ENCODE results near the gene ZNF775. TPM values are rescaled to one million over a fixed set of nuclear protein-coding genes. Genes with fewer than 3 reads are reported as not detected.

The ZNF775 gene
- polyA plus RNA-seq, 1 experiment: 2.2 TPM

DNA sequence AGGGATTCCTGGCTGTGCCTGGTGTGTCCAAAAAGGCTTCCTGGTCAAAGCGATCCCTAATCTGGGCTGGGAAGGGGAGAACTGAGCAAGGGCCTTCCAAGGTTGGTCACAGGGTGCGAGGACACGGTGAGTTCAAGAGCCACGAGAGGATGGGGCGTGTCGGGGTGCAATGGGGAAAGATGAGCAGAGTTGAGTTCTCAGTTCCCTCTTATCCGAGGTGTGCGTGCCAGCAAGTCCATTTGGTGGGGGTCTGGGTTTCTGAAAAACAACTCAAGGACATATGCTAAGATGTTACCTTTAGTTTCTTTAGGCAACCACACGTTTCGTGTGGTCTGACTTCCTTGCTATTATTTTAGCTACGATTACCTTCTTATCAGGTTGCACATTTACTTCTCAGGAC, 1.3 kb downstream of the ZNF775 start:
- no peaks in the 10 kb centered on the region for H3K27me3 ChIP-seq (ENCODE audit: control insufficient read depth, insufficient read depth, low read length)
- no peaks in the 10 kb centered on the region; the same call in 1 of the 2 replicates for H3K9me3 ChIP-seq (ENCODE audit: control insufficient read depth, insufficient read depth, low read length)
- POLR2A ChIA-PET: interaction anchor here (0.7 to 0.8 kb wide), 2 partner anchors 12 kb away, joined by 3 to 5 read pairs; partner anchors contain the start of gene REPIN1
- H3K27ac ChIP-seq (ENCODE audit: low read depth, low read length): no peak overlapping the region
- DNase-seq (ENCODE audit: low read depth, low spot score): no peak
- TF ChIP-seq, protein P1, sequence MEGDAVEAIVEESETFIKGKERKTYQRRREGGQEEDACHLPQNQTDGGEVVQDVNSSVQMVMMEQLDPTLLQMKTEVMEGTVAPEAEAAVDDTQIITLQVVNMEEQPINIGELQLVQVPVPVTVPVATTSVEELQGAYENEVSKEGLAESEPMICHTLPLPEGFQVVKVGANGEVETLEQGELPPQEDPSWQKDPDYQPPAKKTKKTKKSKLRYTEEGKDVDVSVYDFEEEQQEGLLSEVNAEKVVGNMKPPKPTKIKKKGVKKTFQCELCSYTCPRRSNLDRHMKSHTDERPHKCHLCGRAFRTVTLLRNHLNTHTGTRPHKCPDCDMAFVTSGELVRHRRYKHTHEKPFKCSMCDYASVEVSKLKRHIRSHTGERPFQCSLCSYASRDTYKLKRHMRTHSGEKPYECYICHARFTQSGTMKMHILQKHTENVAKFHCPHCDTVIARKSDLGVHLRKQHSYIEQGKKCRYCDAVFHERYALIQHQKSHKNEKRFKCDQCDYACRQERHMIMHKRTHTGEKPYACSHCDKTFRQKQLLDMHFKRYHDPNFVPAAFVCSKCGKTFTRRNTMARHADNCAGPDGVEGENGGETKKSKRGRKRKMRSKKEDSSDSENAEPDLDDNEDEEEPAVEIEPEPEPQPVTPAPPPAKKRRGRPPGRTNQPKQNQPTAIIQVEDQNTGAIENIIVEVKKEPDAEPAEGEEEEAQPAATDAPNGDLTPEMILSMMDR (IDR thresholded peaks at IDR 0.05; ENCODE audit: low read depth, low read length): no peak
- CTCF ChIA-PET: interaction anchor here (0.8 to 1.3 kb wide), 3 partner anchors 10 to 25 kb away, joined by 3 read pairs; a partner anchor contains a TSS
- H3K4me3 ChIP-seq (ENCODE audit: low read depth, low read length): peak overlapping the region; percentile 83

DNA sequence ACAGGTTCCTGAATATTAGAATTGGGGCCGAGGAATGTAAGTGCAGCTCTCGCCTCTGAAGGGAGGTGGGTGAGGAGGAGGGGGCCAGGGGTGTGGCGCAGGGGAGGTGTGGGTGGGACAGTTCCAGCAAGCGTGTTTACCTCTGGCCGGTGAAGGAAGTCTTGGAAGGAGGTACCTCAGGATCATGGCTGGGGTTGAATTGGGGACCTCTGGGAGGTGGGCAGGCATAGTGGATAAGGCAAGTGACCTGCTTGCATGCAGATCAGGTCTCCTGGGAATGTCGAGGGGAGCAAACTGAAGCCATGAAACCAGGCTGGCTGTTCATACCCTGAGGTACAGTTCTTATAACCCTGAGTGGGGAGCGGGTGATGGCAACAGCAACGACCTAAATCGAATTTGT, 2.0 kb downstream of the ZNF775 start:
- TF ChIP-seq, protein P1 (IDR thresholded peaks at IDR 0.05; ENCODE audit: low read depth, low read length): no peak
- POLR2A ChIA-PET: interaction anchor here (0.8 kb wide), 1 partner anchor 13 kb away, joined by 3 read pairs; the partner anchor contains the start of gene REPIN1
- DNase-seq (ENCODE audit: low read depth, low spot score): no peak
- H3K27ac ChIP-seq (ENCODE audit: low read depth, low read length): no peak overlapping the region
- no peaks in the 10 kb centered on the region; the same call in 1 of the 2 replicates for H3K9me3 ChIP-seq (ENCODE audit: control insufficient read depth, insufficient read depth, low read length)
- H3K27me3 ChIP-seq (ENCODE audit: control insufficient read depth, insufficient read depth, low read length): no peaks in the 10 kb centered on the region
- CTCF ChIA-PET: interaction anchor here (1.3 kb wide), 1 partner anchor 25 kb away, joined by 3 read pairs; no protein-coding TSS in a partner anchor
- H3K4me3 ChIP-seq (ENCODE audit: low read depth, low read length): no peak overlapping the region

DNA sequence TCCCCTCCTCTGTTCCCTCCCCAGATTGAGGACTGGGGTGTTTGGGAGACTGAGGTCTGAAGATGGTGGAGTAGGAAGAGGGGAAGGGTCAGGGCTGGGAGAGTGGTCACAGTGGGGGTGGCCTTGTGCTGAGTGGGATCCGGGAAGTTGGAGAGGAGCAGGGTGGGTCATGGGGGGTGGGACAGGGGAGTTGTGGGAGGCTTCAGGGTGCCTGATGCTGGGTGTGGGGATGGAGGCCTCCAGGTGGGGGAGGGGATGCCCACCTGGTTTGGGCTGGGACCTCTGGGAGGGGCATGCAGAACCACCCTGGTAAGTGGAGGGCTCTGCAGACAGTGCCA, 2.6 kb downstream of the ZNF775 start:
- H3K27ac ChIP-seq (ENCODE audit: low read depth, low read length): no peak overlapping the region
- ChIA-PET CTCF (no interaction called here), POLR2A (no interaction called here)
- no peaks in the 10 kb centered on the region; the same call in 1 of the 2 replicates for H3K9me3 ChIP-seq (ENCODE audit: control insufficient read depth, insufficient read depth, low read length)
- DNase-seq (ENCODE audit: low read depth, low spot score): no peak
- TF ChIP-seq, protein P1 (IDR thresholded peaks at IDR 0.05; ENCODE audit: low read depth, low read length): no peak
- H3K27me3 ChIP-seq (ENCODE audit: control insufficient read depth, insufficient read depth, low read length): no peaks in the 10 kb centered on the region
- no peak overlapping the region for H3K4me3 ChIP-seq (ENCODE audit: low read depth, low read length)

DNA sequence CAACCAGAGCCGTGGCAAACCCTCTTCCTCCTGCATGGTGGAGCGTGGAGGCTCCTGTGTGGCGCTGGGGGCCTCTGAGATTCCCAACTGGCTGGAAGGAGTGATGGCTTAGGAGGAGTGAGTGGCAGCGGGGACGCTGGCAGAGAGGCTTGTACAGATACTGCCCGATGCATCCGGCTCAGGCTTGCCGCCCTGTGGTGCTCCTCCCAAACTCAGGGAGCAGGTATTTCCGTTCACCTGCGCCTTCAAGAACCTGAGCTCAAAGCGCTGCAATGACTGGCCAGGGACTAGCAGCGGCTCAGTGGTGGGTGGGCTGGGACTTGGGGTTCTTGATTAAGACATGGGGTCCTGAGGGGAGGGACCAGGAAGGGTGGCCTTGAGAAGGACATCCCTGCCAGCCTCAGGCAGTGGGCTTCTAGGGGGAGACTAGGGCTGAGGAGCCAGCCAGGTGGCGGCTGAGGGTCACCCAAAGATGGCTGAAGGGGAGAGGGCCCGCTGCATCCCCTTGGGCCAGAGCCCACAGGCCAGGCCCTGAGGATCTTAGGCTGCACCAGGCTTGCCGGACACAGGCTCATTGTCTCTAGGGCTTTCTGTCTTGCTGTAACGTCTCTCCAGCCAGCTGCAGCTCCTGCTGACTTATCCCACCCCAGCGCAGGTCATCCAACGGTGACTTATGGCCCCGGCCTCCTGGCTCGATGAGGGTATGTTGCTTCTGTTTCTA, 3.2 kb downstream of the ZNF775 start:
- ChIA-PET POLR2A (no interaction called here), CTCF (no interaction called here)
- TF ChIP-seq, protein P1 (IDR thresholded peaks at IDR 0.05; ENCODE audit: low read depth, low read length): no peak
- DNase-seq (ENCODE audit: low read depth, low spot score): no peak
- Histone ChIP-seq H3K9me3 (ENCODE audit: control insufficient read depth, insufficient read depth, low read length) (no peaks in the 10 kb centered on the region; the same call in 1 of the 2 replicates), H3K27ac (ENCODE audit: low read depth, low read length) (no peak overlapping the region), H3K4me3 (ENCODE audit: low read depth, low read length) (no peak overlapping the region), H3K27me3 (ENCODE audit: control insufficient read depth, insufficient read depth, low read length) (no peaks in the 10 kb centered on the region)

DNA sequence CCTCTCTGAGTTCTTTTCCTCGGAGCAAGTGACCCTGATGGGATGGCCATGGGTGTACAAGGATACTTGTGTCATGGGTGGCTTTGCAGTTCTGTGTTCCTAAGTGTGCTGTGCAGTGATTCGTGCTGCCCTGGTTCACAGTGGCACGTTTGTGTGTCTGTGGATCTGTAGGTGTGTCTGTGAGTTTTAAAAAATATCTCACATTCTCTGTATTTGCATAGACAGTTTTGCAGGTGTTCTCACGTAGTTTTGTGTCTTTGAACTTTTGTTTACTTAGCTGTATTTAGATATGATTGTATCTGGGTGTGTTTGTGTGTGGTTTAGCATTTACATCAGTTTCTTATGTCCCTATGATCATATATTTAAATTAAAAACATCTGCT, 3.7 kb downstream of the ZNF775 start:
- Histone ChIP-seq H3K9me3 (ENCODE audit: control insufficient read depth, insufficient read depth, low read length) (no peaks in the 10 kb centered on the region; the same call in 1 of the 2 replicates), H3K27me3 (ENCODE audit: control insufficient read depth, insufficient read depth, low read length) (no peaks in the 10 kb centered on the region), H3K27ac (ENCODE audit: low read depth, low read length) (no peak overlapping the region), H3K4me3 (ENCODE audit: low read depth, low read length) (no peak overlapping the region)
- POLR2A ChIA-PET: no interaction called here
- DNase-seq (ENCODE audit: low read depth, low spot score): no peak
- CTCF ChIA-PET: no interaction called here
- TF ChIP-seq, protein P1 (IDR thresholded peaks at IDR 0.05; ENCODE audit: low read depth, low read length): no peak
